GM19239 (cell line): ENCODE results near the gene KCNJ11.
"Not testable (repeated sequence)": the region's sequence is repeated elsewhere in the genome, so short reads cannot be mapped to it uniquely, and the experiment has no call there.

Experiments
- DNase-seq: peaks from one replicate; pipeline ENCODE4 v3.0.0; 2011; ENCODE audit warnings: low spot score; ENCODE audit not compliant: insufficient read length
- FAIRE-seq: peaks from 2 replicates; lab custom pipeline; 2011; peaks lifted over from hg19 to GRCh38; lab: Jason Lieb, UNC

KCNJ11 gene

GRCh38 chr11:17388609-17389210, at the start of gene KCNJ11:
Gene KCNJ11, minus strand, starts transcription at chr11:17388659. Its CDS starts 568 bp downstream, at chr11:17388091.
- DNase-seq: no peak
- FAIRE-seq: no peak

GRCh38 chr11:17437366-17437765, 48.9 kb upstream of the KCNJ11 start:
- DNase-seq: no peak
- no peak for FAIRE-seq

- FAIRE-seq (no peak), DNase-seq (no peak)
Observed at GRCh38 chr11:17434108-17434507, 45.6 kb upstream of the KCNJ11 start.

GRCh38 chr11:17432002-17432401, 43.5 kb upstream of the KCNJ11 start:
- FAIRE-seq: no peak
- no peak for DNase-seq

GRCh38 chr11:17431139-17431538, 42.7 kb upstream of the KCNJ11 start:
- FAIRE-seq (no peak), DNase-seq (no peak)

- DNase-seq: no peak
- no peak for FAIRE-seq
Observed at GRCh38 chr11:17430616-17431015, 42.2 kb upstream of the KCNJ11 start.

- DNase-seq: no peak
- FAIRE-seq: no peak
Observed at GRCh38 chr11:17428925-17429324, 40.5 kb upstream of the KCNJ11 start.

GRCh38 chr11:17428261-17428660, 39.8 kb upstream of the KCNJ11 start:
- no peak for DNase-seq
- no peak for FAIRE-seq

- FAIRE-seq, DNase-seq: not testable (repeated sequence)
Observed at GRCh38 chr11:17426233-17426632, 37.8 kb upstream of the KCNJ11 start.

- FAIRE-seq: no peak
- DNase-seq: no peak
Observed at GRCh38 chr11:17423533-17424310, 35.3 kb upstream of the KCNJ11 start.

- no peak for DNase-seq
- no peak for FAIRE-seq
Observed at GRCh38 chr11:17421781-17422180, 33.3 kb upstream of the KCNJ11 start.

GRCh38 chr11:17418444-17419081, 30.1 kb upstream of the KCNJ11 start:
- DNase-seq (no peak), FAIRE-seq (no peak)

GRCh38 chr11:17416492-17416891, 28.0 kb upstream of the KCNJ11 start:
- FAIRE-seq: no peak
- no peak for DNase-seq

GRCh38 chr11:17415523-17416104, 27.2 kb upstream of the KCNJ11 start:
- FAIRE-seq: no peak
- DNase-seq: no peak

GRCh38 chr11:17414992-17415391, 26.5 kb upstream of the KCNJ11 start:
- no peak for DNase-seq
- no peak for FAIRE-seq

GRCh38 chr11:17414317-17414737, 25.9 kb upstream of the KCNJ11 start:
- no peak for DNase-seq

GRCh38 chr11:17413414-17414316, 25.2 kb upstream of the KCNJ11 start:
- DNase-seq (no peak), FAIRE-seq (no peak)

More at GRCh38 chr11:17414317-17414737, 25.9 kb upstream of the KCNJ11 start:
- FAIRE-seq: no peak

GRCh38 chr11:17412488-17413180, 24.2 kb upstream of the KCNJ11 start:
- no peak for FAIRE-seq
- DNase-seq: no peak

- DNase-seq: no peak
- FAIRE-seq: no peak
Observed at GRCh38 chr11:17411418-17411817, 23.0 kb upstream of the KCNJ11 start.
